ENCODE results near the gene ADAP2.
"Not testable (repeated sequence)": the region's sequence is repeated elsewhere in the genome, so short reads cannot be mapped to it uniquely, and the experiment has no call there.

Gene ADAP2

GRCh38 chr17:30917050-30917449 is 4.7 kb upstream of the ADAP2 start:
- no peak overlapping the region for H3K27ac ChIP-seq (ENCODE audit: low read depth, low read length)
- H3K9me3 ChIP-seq (ENCODE audit: control insufficient read depth, insufficient read depth, low read length): no peaks in the 10 kb centered on the region
- H3K4me1 ChIP-seq (ENCODE audit: control insufficient read depth, insufficient read depth, low read length): peaks cover 6% of the 10 kb centered on the region
- H3K27me3 ChIP-seq (ENCODE audit: control insufficient read depth, insufficient read depth, low read length): peaks cover 18% of the 10 kb centered on the region
- no peak overlapping the region for H3K4me3 ChIP-seq (ENCODE audit: low read depth, low read length)
- H3K36me3 ChIP-seq (ENCODE audit: control insufficient read depth, insufficient read depth, low read length): no peaks in the 10 kb centered on the region
- H3K9ac ChIP-seq (ENCODE audit: low read depth, low read length): no peak overlapping the region

DNA sequence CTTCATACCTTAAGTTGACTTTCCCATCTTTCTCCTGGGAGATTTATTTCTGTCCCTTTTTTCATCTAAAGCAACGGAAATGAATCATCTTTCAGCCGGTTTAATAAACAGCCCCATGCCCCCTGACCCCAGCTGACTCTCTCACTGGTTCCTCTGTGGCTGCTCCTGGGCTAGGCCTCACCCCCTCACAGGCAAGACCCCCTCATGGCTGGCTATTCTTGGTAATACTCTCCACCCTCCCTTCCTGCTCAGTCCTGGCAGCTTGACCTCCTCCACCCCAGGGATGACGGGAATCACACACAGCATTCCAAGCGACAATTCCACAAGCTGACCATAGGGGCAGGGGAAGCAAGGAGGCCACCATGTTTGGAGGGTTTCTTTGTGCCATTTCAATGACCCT is 1.5 kb upstream of the ADAP2 start:
- Histone ChIP-seq H3K9ac (ENCODE audit: low read depth, low read length) (no peak overlapping the region), H3K27ac (ENCODE audit: low read depth, low read length) (no peak overlapping the region), H3K4me3 (ENCODE audit: low read depth, low read length) (no peak overlapping the region), H3K36me3 (ENCODE audit: control insufficient read depth, insufficient read depth, low read length) (no peaks in the 10 kb centered on the region), H3K9me3 (ENCODE audit: control insufficient read depth, insufficient read depth, low read length) (no peaks in the 10 kb centered on the region), H3K27me3 (ENCODE audit: control insufficient read depth, insufficient read depth, low read length) (peaks cover 46% of the 10 kb centered on the region), H3K4me1 (ENCODE audit: control insufficient read depth, insufficient read depth, low read length) (peaks cover 6% of the 10 kb centered on the region)

GRCh38 chr17:30920683-30921543 is 832 bp upstream of the ADAP2 start:
- H3K27ac ChIP-seq (ENCODE audit: low read depth, low read length): no peak overlapping the region
- peaks cover 6% of the 10 kb centered on the region for H3K4me1 ChIP-seq (ENCODE audit: control insufficient read depth, insufficient read depth, low read length)
- H3K9me3 ChIP-seq (ENCODE audit: control insufficient read depth, insufficient read depth, low read length): no peaks in the 10 kb centered on the region
- H3K27me3 ChIP-seq (ENCODE audit: control insufficient read depth, insufficient read depth, low read length): peaks cover 46% of the 10 kb centered on the region
- no peak overlapping the region for H3K9ac ChIP-seq (ENCODE audit: low read depth, low read length)
- H3K4me3 ChIP-seq (ENCODE audit: low read depth, low read length): peak overlapping the region; percentile 62
- H3K36me3 ChIP-seq (ENCODE audit: control insufficient read depth, insufficient read depth, low read length): no peaks in the 10 kb centered on the region

DNA sequence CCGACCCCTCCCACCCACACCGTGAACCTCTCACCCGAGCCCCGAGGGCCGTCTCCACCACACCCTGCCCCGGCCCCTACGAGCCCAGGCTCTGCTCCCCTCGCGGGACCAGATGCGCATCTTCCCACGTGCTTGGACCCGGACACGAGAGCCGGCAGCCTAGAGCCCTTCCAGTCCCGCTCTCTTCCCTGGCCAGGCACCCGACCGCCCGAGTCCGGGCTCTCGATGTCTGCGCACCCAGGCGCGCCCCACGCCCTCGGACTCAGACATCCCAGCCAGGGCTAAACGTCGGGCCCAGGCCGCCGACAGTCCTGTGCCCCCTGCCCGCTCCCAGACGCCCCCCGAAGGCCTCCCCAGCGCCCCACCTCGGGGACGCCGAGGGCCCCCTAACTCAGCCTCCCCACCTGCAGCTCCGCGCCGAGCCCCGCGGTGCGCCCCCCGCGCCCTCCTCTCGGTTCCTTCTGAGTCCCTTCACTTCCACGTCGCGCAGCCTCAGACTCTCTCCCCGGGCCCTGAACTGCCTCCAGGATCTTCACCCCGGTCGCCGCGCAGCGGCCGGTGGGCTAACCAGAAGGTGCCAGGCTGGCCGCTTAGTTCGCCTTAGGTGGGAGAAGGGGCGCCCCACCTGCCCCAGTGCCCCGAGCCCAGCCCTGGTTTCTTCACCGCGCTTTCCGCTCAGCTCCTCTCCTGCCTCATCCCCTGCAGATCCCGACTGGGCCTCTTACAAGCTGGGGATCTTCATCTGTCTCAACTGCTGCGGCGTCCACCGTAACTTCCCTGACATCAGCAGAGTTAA is 688 bp downstream of the ADAP2 start:
- Histone ChIP-seq H3K27ac (ENCODE audit: low read depth, low read length) (no peak overlapping the region), H3K4me1 (ENCODE audit: control insufficient read depth, insufficient read depth, low read length) (peaks cover 6% of the 10 kb centered on the region), H3K9ac (ENCODE audit: low read depth, low read length) (no peak overlapping the region), H3K9me3 (ENCODE audit: control insufficient read depth, insufficient read depth, low read length) (no peaks in the 10 kb centered on the region), H3K27me3 (ENCODE audit: control insufficient read depth, insufficient read depth, low read length) (peaks cover 46% of the 10 kb centered on the region), H3K4me3 (ENCODE audit: low read depth, low read length) (peak overlapping the region; percentile 62), H3K36me3 (ENCODE audit: control insufficient read depth, insufficient read depth, low read length) (no peaks in the 10 kb centered on the region)

DNA sequence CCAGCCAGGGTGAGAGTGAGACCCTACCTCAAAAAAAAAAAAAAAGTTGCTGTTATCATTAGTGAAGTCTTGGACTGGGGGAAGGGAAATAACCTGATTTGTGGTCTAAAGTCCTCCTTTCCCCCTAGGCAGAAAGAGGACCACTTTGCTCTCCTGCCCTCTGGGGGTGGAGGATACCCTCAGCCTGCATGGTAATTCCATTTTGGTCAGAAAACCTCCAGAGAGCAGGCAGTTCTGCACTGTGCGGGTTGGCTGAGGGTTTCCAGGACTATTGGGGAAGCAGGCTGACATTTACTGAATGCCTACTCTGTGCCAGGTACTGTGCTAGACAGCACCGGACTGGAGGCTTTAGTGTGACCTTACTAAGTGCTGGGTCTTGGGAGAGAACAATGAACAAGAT is 2.6 kb downstream of the ADAP2 start:
- no peaks in the 10 kb centered on the region for H3K36me3 ChIP-seq (ENCODE audit: control insufficient read depth, insufficient read depth, low read length)
- H3K9ac ChIP-seq (ENCODE audit: low read depth, low read length): no peak overlapping the region
- no peak overlapping the region for H3K4me3 ChIP-seq (ENCODE audit: low read depth, low read length)
- peaks cover 46% of the 10 kb centered on the region for H3K27me3 ChIP-seq (ENCODE audit: control insufficient read depth, insufficient read depth, low read length)
- peaks cover 6% of the 10 kb centered on the region for H3K4me1 ChIP-seq (ENCODE audit: control insufficient read depth, insufficient read depth, low read length)
- H3K9me3 ChIP-seq (ENCODE audit: control insufficient read depth, insufficient read depth, low read length): no peaks in the 10 kb centered on the region
- H3K27ac ChIP-seq (ENCODE audit: low read depth, low read length): no peak overlapping the region

GRCh38 chr17:30926516-30926915 is 4.8 kb downstream of the ADAP2 start:
- Histone ChIP-seq H3K27me3 (ENCODE audit: control insufficient read depth, insufficient read depth, low read length) (peaks cover 32% of the 10 kb centered on the region), H3K27ac (ENCODE audit: low read depth, low read length) (no peak overlapping the region), H3K9ac (ENCODE audit: low read depth, low read length) (no peak overlapping the region), H3K9me3 (ENCODE audit: control insufficient read depth, insufficient read depth, low read length) (no peaks in the 10 kb centered on the region), H3K4me1 (ENCODE audit: control insufficient read depth, insufficient read depth, low read length) (peaks cover 1% of the 10 kb centered on the region), H3K4me3 (ENCODE audit: low read depth, low read length) (no peak overlapping the region), H3K36me3 (ENCODE audit: control insufficient read depth, insufficient read depth, low read length) (no peaks in the 10 kb centered on the region)

DNA sequence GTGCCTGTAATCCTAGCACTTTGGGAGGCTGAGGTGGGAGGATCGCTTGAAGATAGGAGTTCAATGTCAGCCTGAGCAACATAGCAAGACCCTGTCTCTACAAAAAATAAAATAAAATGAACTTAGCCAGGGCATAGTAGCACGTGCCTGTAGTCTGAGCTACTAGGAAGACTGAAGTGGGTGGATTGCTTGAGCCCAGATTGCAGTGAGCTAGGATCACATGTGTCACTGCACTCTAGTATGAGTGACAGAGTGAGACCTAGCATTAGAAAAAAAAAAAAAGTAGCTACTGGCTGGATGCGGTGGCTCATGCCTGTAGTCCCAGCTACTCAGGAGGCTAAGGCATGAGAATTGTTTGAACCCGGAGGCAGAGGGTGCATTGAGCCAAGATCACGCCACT is 6.0 kb downstream of the ADAP2 start:
- Histone ChIP-seq H3K4me3 (ENCODE audit: low read depth, low read length) (no peak overlapping the region), H3K9ac (ENCODE audit: low read depth, low read length) (no peak overlapping the region), H3K4me1 (ENCODE audit: control insufficient read depth, insufficient read depth, low read length) (no peaks in the 10 kb centered on the region), H3K27ac (ENCODE audit: low read depth, low read length) (no peak overlapping the region), H3K36me3 (ENCODE audit: control insufficient read depth, insufficient read depth, low read length) (no peaks in the 10 kb centered on the region), H3K27me3 (ENCODE audit: control insufficient read depth, insufficient read depth, low read length) (peaks cover 20% of the 10 kb centered on the region), H3K9me3 (ENCODE audit: control insufficient read depth, insufficient read depth, low read length) (no peaks in the 10 kb centered on the region)

DNA sequence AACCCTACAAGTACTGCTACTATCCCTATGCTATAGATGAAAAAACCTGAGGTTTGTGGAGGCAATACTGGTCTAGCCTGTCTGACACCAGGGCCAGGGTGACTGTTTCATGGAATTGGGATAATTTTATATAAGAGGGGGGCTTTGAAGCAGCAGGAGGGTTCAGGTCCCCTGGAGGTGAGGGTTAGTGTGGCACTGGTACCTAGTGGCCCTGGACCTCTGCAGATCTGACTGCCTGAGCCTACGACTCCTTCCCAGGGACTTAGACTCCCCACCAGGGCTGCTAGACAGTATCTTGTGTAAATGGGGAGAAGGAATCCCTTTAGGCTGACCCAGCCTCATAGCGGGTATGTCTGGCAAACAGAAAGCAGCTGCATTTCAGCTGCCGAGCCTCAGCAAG is 6.8 kb downstream of the ADAP2 start:
- no peak overlapping the region for H3K9ac ChIP-seq (ENCODE audit: low read depth, low read length)
- H3K4me1 ChIP-seq (ENCODE audit: control insufficient read depth, insufficient read depth, low read length): no peaks in the 10 kb centered on the region
- no peak overlapping the region for H3K4me3 ChIP-seq (ENCODE audit: low read depth, low read length)

GRCh38 chr17:30929081-30929633 is 7.4 kb downstream of the ADAP2 start:
- Histone ChIP-seq H3K4me3 (ENCODE audit: low read depth, low read length) (no peak overlapping the region), H3K9ac (ENCODE audit: low read depth, low read length) (no peak overlapping the region), H3K27me3 (ENCODE audit: control insufficient read depth, insufficient read depth, low read length) (peaks cover 6% of the 10 kb centered on the region), H3K27ac (ENCODE audit: low read depth, low read length) (no peak overlapping the region), H3K4me1 (ENCODE audit: control insufficient read depth, insufficient read depth, low read length) (no peaks in the 10 kb centered on the region), H3K9me3 (ENCODE audit: control insufficient read depth, insufficient read depth, low read length) (no peaks in the 10 kb centered on the region), H3K36me3 (ENCODE audit: control insufficient read depth, insufficient read depth, low read length) (no peaks in the 10 kb centered on the region)

More for the DNA sequence above, 6.8 kb downstream of the ADAP2 start:
- Histone ChIP-seq H3K9me3 (ENCODE audit: control insufficient read depth, insufficient read depth, low read length) (no peaks in the 10 kb centered on the region), H3K27ac (ENCODE audit: low read depth, low read length) (no peak overlapping the region), H3K36me3 (ENCODE audit: control insufficient read depth, insufficient read depth, low read length) (no peaks in the 10 kb centered on the region), H3K27me3 (ENCODE audit: control insufficient read depth, insufficient read depth, low read length) (peaks cover 12% of the 10 kb centered on the region)

DNA sequence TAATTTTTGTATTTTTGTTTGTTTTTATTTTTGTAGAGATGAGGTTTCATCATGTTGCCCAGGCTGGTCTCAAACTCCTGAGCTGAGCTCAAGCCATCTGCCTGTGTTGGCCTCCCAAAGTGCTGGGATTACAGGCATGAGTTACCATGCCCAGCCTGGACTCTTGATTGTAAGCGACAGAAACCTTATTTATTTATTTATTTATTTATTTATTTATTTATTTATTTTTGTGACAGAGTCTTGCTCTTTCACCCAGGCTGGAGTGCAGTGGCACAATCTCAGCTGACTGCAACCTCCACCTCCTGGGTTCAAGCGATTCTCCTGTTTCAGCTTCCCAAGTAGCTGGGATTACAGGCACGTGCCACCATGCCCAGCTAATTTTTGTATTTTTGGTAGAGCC is 8.1 kb downstream of the ADAP2 start:
- not testable (repeated sequence) for H3K4me1 ChIP-seq (ENCODE audit: control insufficient read depth, insufficient read depth, low read length); H3K9me3 ChIP-seq (ENCODE audit: control insufficient read depth, insufficient read depth, low read length); H3K4me3 ChIP-seq (ENCODE audit: low read depth, low read length); H3K27ac ChIP-seq (ENCODE audit: low read depth, low read length); H3K27me3 ChIP-seq (ENCODE audit: control insufficient read depth, insufficient read depth, low read length); H3K36me3 ChIP-seq (ENCODE audit: control insufficient read depth, insufficient read depth, low read length); H3K9ac ChIP-seq (ENCODE audit: low read depth, low read length)

GRCh38 chr17:30930495-30930894 is 8.8 kb downstream of the ADAP2 start:
- no peak overlapping the region for H3K27ac ChIP-seq (ENCODE audit: low read depth, low read length)
- no peaks in the 10 kb centered on the region for H3K9me3 ChIP-seq (ENCODE audit: control insufficient read depth, insufficient read depth, low read length)
- no peak overlapping the region for H3K4me3 ChIP-seq (ENCODE audit: low read depth, low read length)
- no peak overlapping the region for H3K9ac ChIP-seq (ENCODE audit: low read depth, low read length)
- H3K4me1 ChIP-seq (ENCODE audit: control insufficient read depth, insufficient read depth, low read length): no peaks in the 10 kb centered on the region
- H3K36me3 ChIP-seq (ENCODE audit: control insufficient read depth, insufficient read depth, low read length): no peaks in the 10 kb centered on the region
- H3K27me3 ChIP-seq (ENCODE audit: control insufficient read depth, insufficient read depth, low read length): no peaks in the 10 kb centered on the region; the same call in 1 of the 2 replicates
